Thyroid gland (tissue), 4 donors: ENCODE measurements around the gene STIM1. TPM values are rescaled to one million over a fixed set of nuclear protein-coding genes. Genes with fewer than 3 reads are reported as not detected.
A peak's percentile ranks its signal among the peaks of the same experiment; 100 is the strongest.
"Not testable (repeated sequence)": the region's sequence is repeated elsewhere in the genome, so short reads cannot be mapped to it uniquely, and the experiment has no call there.

ENCODE experiments used
- DNase-seq, 2 donors: peaks; one replicate each; pipeline ENCODE4 v3.0.0-alpha.2; 2019
- H3K27ac ChIP-seq, 3 donors: fragments of 200-600 bp; sonication (generic); 1 replicate in 2 of 3; 2 replicates in 1 of 3; pipeline ENCODE4 v1.5.1; 2016 to 2019; ENCODE audit warnings: mild to moderate bottlenecking in 1 of 3, moderate library complexity in 1 of 3
- H3K27me3 ChIP-seq: fragments of 200-600 bp; sonication (generic); one replicate; pipeline ENCODE4 v1.5.1; 2019
- H3K36me3 ChIP-seq, 2 donors: fragments of 200-600 bp; sonication (generic); one replicate each; pipeline ENCODE4 v1.5.1; 2016 to 2019
- H3K4me1 ChIP-seq, 2 donors: fragments of 200-600 bp; sonication (generic); one replicate each; pipeline ENCODE4 v1.5.1; 2017 to 2019
- H3K4me3 ChIP-seq, 3 donors: fragments of 200-600 bp; sonication (generic); replicated peaks in 1 of 3; 1 replicate in 2 of 3; 2 replicates in 1 of 3; pipeline ENCODE4 v1.5.1; 2016; ENCODE audit warnings: mild to moderate bottlenecking in 1 of 3
- H3K9me3 ChIP-seq: fragments of 200-600 bp; sonication (generic); one replicate; pipeline ENCODE4 v1.5.1; 2017
- CTCF ChIP-seq, 6 experiments: fragments of 200-600 bp in 3 of 6; fragments of 450-650 bp in 3 of 6; sonication (generic) in 3 of 6; IDR thresholded peaks; one replicate each; pipeline ENCODE4 v1.5.1; 2016 to 2019; ENCODE audit warnings: antibody characterized with exemption in 6 of 6, mild to moderate bottlenecking in 2 of 6, inconsistent platforms in 1 of 6, moderate library complexity in 1 of 6
- POLR2A ChIP-seq, 2 donors: fragments of 450-650 bp; IDR thresholded peaks; one replicate each; pipeline ENCODE4 v1.6.1; 2017; ENCODE audit warnings: antibody characterized with exemption in 2 of 2, mild to moderate bottlenecking in 2 of 2, moderate library complexity in 1 of 2
- WGBS, 2 donors: methylation state at CpG; one replicate each; pipeline ENCODE4 v1.1.5; 2017; 5-methylcytosine and 5-hydroxymethylcytosine counted together
- intact Hi-C: fragments of 100-400 bp; cut with DNase I; formaldehyde crosslinking; loops from one replicate; pipeline ENCODE4 v1.15.1; 2023
- total RNA-seq, 4 donors: library from RNA; depleted of rRNA; stranded (reverse); fragments of >200 nt; gene quantifications; one replicate each; pipeline ENCODE4 v1.2.3, GENCODE V29; 2016

Gene STIM1
- total RNA-seq, 4 donors from 2014 or later = 54.3 to 89.2 (median 71.0) TPM

GRCh38 chr11:3995307-3995706 is 139.8 kb downstream of the STIM1 start:
- DNase-seq = no peak
- no peak for TF ChIP-seq POLR2A (IDR thresholded peaks at IDR 0.05)
- Histone ChIP-seq H3K27ac (no peak overlapping the region), H3K9me3 (no peaks in the 10 kb centered on the region), H3K36me3 (no peaks in the 10 kb centered on the region), H3K27me3 (no peaks in the 10 kb centered on the region), H3K4me1 (peaks cover 0 to 12% of the 10 kb centered on the region in 2 donors), H3K4me3 (no peak overlapping the region)
- 93 to 94% methylated on average over 1 of the region's 1 CpG for whole genome bisulfite sequencing, 2 donors
- intact Hi-C loops = no loop called here

- DNase-seq = no peak
- no peaks in the 10 kb centered on the region for H3K9me3 ChIP-seq
- TF ChIP-seq POLR2A (IDR thresholded peaks at IDR 0.05) (no peak), CTCF (IDR thresholded peaks at IDR 0.05) (no peak)
- 56 to 57% methylated on average over 4 of the region's 4 CpGs for WGBS, 2 donors
- intact Hi-C loops = no loop called here
- H3K27ac ChIP-seq = no peak overlapping the region
- no peak overlapping the region for H3K4me3 ChIP-seq
- no peaks in the 10 kb centered on the region for H3K27me3 ChIP-seq
- no peaks in the 10 kb centered on the region for H3K36me3 ChIP-seq
- H3K4me1 ChIP-seq = peaks cover 0 to 12% of the 10 kb centered on the region in 2 donors
Measured at GRCh38 chr11:3995949-3996554, 140.6 kb downstream of the STIM1 start.

- H3K4me1 ChIP-seq = peaks cover 0 to 12% of the 10 kb centered on the region in 2 donors
- no peak for TF ChIP-seq POLR2A (IDR thresholded peaks at IDR 0.05)
- no peak for TF ChIP-seq CTCF (IDR thresholded peaks at IDR 0.05)
- 79 to 86% methylated on average over 1 of the region's 1 CpG for WGBS, 2 donors
- no peaks in the 10 kb centered on the region for H3K27me3 ChIP-seq
- no peaks in the 10 kb centered on the region for H3K36me3 ChIP-seq
- H3K4me3 ChIP-seq = no peak overlapping the region
- intact Hi-C loops = no loop called here
- DNase-seq = no peak
- no peaks in the 10 kb centered on the region for H3K9me3 ChIP-seq
- H3K27ac ChIP-seq = no peak overlapping the region
Measured at GRCh38 chr11:3996651-3997050, 141.2 kb downstream of the STIM1 start.

GRCh38 chr11:4004753-4005152 is 149.3 kb downstream of the STIM1 start:
- H3K27me3 ChIP-seq, H3K4me1 ChIP-seq, H3K9me3 ChIP-seq, DNase-seq, intact Hi-C loops, H3K4me3 ChIP-seq, H3K36me3 ChIP-seq, H3K27ac ChIP-seq: not testable (repeated sequence)
- 90 to 91% methylated on average over 1 of the region's 1 CpG for WGBS, 2 donors

- DNase-seq = no peak
- intact Hi-C loops = no loop called here
- WGBS, 2 donors = 91 to 100% methylated on average over 3 of the region's 3 CpGs
- Histone ChIP-seq H3K4me3 (no peak overlapping the region), H3K27ac (no peak overlapping the region), H3K36me3 (no peaks in the 10 kb centered on the region), H3K27me3 (no peaks in the 10 kb centered on the region), H3K4me1 (no peaks in the 10 kb centered on the region), H3K9me3 (no peaks in the 10 kb centered on the region)
- TF ChIP-seq POLR2A (IDR thresholded peaks at IDR 0.05) = no peak
- TF ChIP-seq CTCF (IDR thresholded peaks at IDR 0.05) = no peak
Measured at GRCh38 chr11:4006946-4007680, 151.6 kb downstream of the STIM1 start.

GRCh38 chr11:4008116-4008515 is 152.7 kb downstream of the STIM1 start:
- no peak overlapping the region for H3K27ac ChIP-seq
- H3K4me1 ChIP-seq = no peaks in the 10 kb centered on the region
- no peak overlapping the region for H3K4me3 ChIP-seq
- H3K27me3 ChIP-seq = no peaks in the 10 kb centered on the region
- H3K36me3 ChIP-seq = no peaks in the 10 kb centered on the region
- intact Hi-C loops = no loop called here
- TF ChIP-seq POLR2A (IDR thresholded peaks at IDR 0.05) (no peak), CTCF (IDR thresholded peaks at IDR 0.05) (no peak)
- DNase-seq = no peak
- H3K9me3 ChIP-seq = no peaks in the 10 kb centered on the region

- H3K9me3 ChIP-seq, H3K27ac ChIP-seq, H3K4me3 ChIP-seq, intact Hi-C loops, H3K4me1 ChIP-seq, H3K27me3 ChIP-seq, H3K36me3 ChIP-seq: not testable (repeated sequence)
- DNase-seq = peak; percentile 51 to 82
- WGBS, 2 donors = 64 to 87% methylated on average over 6 to 7 of the region's 9 CpGs
Measured at GRCh38 chr11:4016602-4017001, 161.1 kb downstream of the STIM1 start.
